B cell (primary cell): ENCODE results near the gene NACA. TPM values are rescaled to one million over a fixed set of nuclear protein-coding genes. Genes with fewer than 3 reads are reported as not detected.

Experiments
- ATAC-seq: fragments of 200-7000 bp; cut with Tn5 transposase; one replicate; pipeline ENCODE4 v1.10.0; 2021; ENCODE audit warnings: low read depth, mild to moderate bottlenecking, moderate number of reproducible peaks, moderate library complexity
- CTCF ChIA-PET: fragments of 350-600 bp; sonication (Branson Sonifier 250); formaldehyde crosslinking; loops from one replicate; lab custom pipeline; 2021; ENCODE audit warnings: antibody characterized with exemption, inconsistent platforms; lab: Charles Lee
- POLR2A ChIA-PET: fragments of 350-600 bp; sonication (Branson Sonifier 250); formaldehyde crosslinking; loops from one replicate; lab custom pipeline; 2021; ENCODE audit warnings: antibody characterized with exemption; lab: Charles Lee
- DNase-seq: peaks from one replicate; pipeline ENCODE4 v3.0.0; 2013
- H2AFZ ChIP-seq: 2 replicates; pipeline ENCODE4 v1.6.1; 2012; ENCODE audit warnings: mild to moderate bottlenecking, low read depth, low read length; ENCODE audit not compliant: insufficient read depth, poor library complexity, severe bottlenecking
- H3K27ac ChIP-seq, 2 donors: 1 replicate in 1 of 2; 2 replicates in 1 of 2; pipeline ENCODE4 v1.5.1; 2012 to 2013; ENCODE audit warnings: low read length in 2 of 2, mild to moderate bottlenecking in 2 of 2, moderate library complexity in 1 of 2
- H3K27me3 ChIP-seq, 4 experiments: fragments of 200-600 bp in 1 of 4; sonication (generic) in 1 of 4; replicated peaks in 1 of 4; 1 replicate in 2 of 4; 2 replicates in 2 of 4; pipeline versions ENCODE4 v1.6.1 to v1.7.0; 2013 to 2016; ENCODE audit warnings: low read length in 3 of 4, mild to moderate bottlenecking in 2 of 4, mixed read lengths in 1 of 4, moderate library complexity in 1 of 4; ENCODE audit not compliant: insufficient read depth in 4 of 4, control insufficient read depth in 3 of 4; ENCODE audit errors: control extremely low read depth in 1 of 4
- H3K36me3 ChIP-seq, 2 experiments: replicated peaks in 1 of 2; 1 replicate in 1 of 2; 2 replicates in 1 of 2; pipeline versions ENCODE4 v1.6.1 to v1.7.1; 2013; ENCODE audit warnings: low read length in 1 of 2; ENCODE audit not compliant: insufficient read depth in 2 of 2, control insufficient read depth in 1 of 2; ENCODE audit errors: control extremely low read depth in 1 of 2, extremely low read depth in 1 of 2
- H3K4me1 ChIP-seq, 2 donors: fragments of 200-600 bp in 1 of 2; sonication (generic) in 1 of 2; 1 replicate in 1 of 2; 2 replicates in 1 of 2; pipeline versions ENCODE4 v1.5.1 to v1.6.1; 2013 to 2017; ENCODE audit warnings: low read length in 2 of 2; ENCODE audit not compliant: control insufficient read depth in 2 of 2, insufficient read depth in 2 of 2
- H3K4me2 ChIP-seq: replicated peaks from 2 replicates; pipeline ENCODE3; 2012; ENCODE audit warnings: mild to moderate bottlenecking, low read depth, low read length; ENCODE audit not compliant: poor library complexity, severe bottlenecking
- H3K4me3 ChIP-seq, 5 experiments: fragments of 200-600 bp in 1 of 5; sonication (generic) in 1 of 5; 1 replicate in 3 of 5; 2 replicates in 2 of 5; pipeline versions ENCODE4 v1.5.1 to v1.7.0; 2011 to 2016; ENCODE audit warnings: low read length in 4 of 5, mild to moderate bottlenecking in 4 of 5, low read depth in 2 of 5, control low read depth in 1 of 5, moderate library complexity in 1 of 5; ENCODE audit not compliant: insufficient read depth in 1 of 5; ENCODE audit errors: control extremely low read depth in 1 of 5, extremely low read depth in 1 of 5
- H3K79me2 ChIP-seq: fragments of 200-600 bp; sonication (generic); one replicate; pipeline ENCODE4 v1.6.0; 2016; ENCODE audit warnings: low read length; ENCODE audit not compliant: control insufficient read depth, insufficient read depth
- H3K9ac ChIP-seq: fragments of 200-600 bp; sonication (generic); 2 replicates; pipeline ENCODE4 v1.6.1; 2017; ENCODE audit warnings: mild to moderate bottlenecking, low read length, moderate library complexity
- H3K9me3 ChIP-seq, 3 donors: one replicate each; pipeline versions ENCODE4 v1.6.1 to v1.7.1; 2013; ENCODE audit warnings: low read length in 2 of 3; ENCODE audit not compliant: control insufficient read depth in 2 of 3, insufficient read depth in 1 of 3; ENCODE audit errors: control extremely low read depth in 1 of 3
- H4K20me1 ChIP-seq: 2 replicates; pipeline ENCODE4 v1.6.0; 2012; ENCODE audit warnings: mild to moderate bottlenecking, low read length; ENCODE audit not compliant: insufficient read depth, control insufficient read depth, poor library complexity, severe bottlenecking
- H3K27ac Mint-ChIP-seq: one replicate; pipeline ENCODE4 v1.8.0; 2021; ENCODE audit warnings: mixed read lengths
- H3K27me3 Mint-ChIP-seq: one replicate; pipeline ENCODE4 v1.8.0; 2021; ENCODE audit warnings: mixed read lengths
- H3K4me1 Mint-ChIP-seq: one replicate; pipeline ENCODE4 v1.8.0; 2021; ENCODE audit warnings: mixed read lengths
- H3K4me3 Mint-ChIP-seq: one replicate; pipeline ENCODE4 v1.8.0; 2021; ENCODE audit warnings: mixed read lengths
- H3K9me3 Mint-ChIP-seq: one replicate; pipeline ENCODE4 v1.8.0; 2022; ENCODE audit warnings: mixed read lengths; ENCODE audit not compliant: insufficient read depth
- EZH2 ChIP-seq: IDR thresholded peaks from 2 replicates; pipeline ENCODE4 v1.6.1; 2012; ENCODE audit warnings: borderline replicate concordance, low read depth, mild to moderate bottlenecking, moderate library complexity, low read length; ENCODE audit not compliant: insufficient read depth, poor library complexity, severe bottlenecking
- WGBS: methylation state at CpG from one replicate; pipeline ENCODE4 v1.1.5; 2013; ENCODE audit warnings: missing lambda C conversion rate; ENCODE audit not compliant: insufficient coverage; 5-methylcytosine and 5-hydroxymethylcytosine counted together
- intact Hi-C: fragments of 100-400 bp; cut with micrococcal nuclease; formaldehyde crosslinking; loops from one replicate; pipeline ENCODE4 v1.10.0; 2022
- polyA plus RNA-seq: library from polyadenylated mRNA; depleted of rRNA; stranded (reverse); fragments of >200 nt; gene quantifications from 2 replicates; pipeline ENCODE4 v1.2.3, GENCODE V29; 2012
- total RNA-seq, 2 donors: library from RNA; stranded (reverse); fragments of 120-200 nt in 1 of 2; gene quantifications; 1 replicate in 1 of 2; 2 replicates in 1 of 2; pipeline versions ENCODE4 v1.2.3 to v1.2.4, GENCODE V29; 2013 to 2022
- TF ChIP-seq, protein P1 (sequence below): fragments of 200-600 bp; IDR thresholded peaks from one replicate; pipeline ENCODE4 v1.8.0; 2022; ENCODE audit warnings: antibody characterized with exemption, mild to moderate bottlenecking

The NACA gene
- total and polyA plus RNA-seq, 2 donors (not counting 1 experiment from before 2014, with no cell fraction given) = 1,076 to 1,127 TPM

DNA sequence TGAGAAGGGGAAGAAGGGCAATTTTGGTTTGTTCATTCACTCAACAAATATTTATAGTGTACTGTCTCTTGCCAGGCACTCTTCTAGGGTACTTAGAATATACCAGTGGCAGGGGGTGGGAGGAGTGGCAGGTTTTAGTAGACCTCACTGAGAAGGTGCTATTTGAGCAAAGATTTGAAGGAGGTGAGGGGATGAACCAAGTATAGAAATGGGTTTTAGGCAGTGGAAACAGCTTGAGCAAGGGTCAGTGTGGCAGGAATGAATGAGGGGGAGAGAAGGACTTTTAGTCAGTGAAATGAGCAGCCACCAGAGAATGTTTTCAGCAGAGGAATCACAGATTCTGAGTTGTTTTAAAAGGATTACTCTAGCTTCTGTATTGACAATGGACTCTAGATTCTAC, 24.8 kb upstream of the NACA start:
- no peaks in the 10 kb centered on the region for H3K9me3 Mint-ChIP-seq
- Histone ChIP-seq H3K9ac (peak overlapping the region; percentile 4), H3K4me1 (peaks cover 38% of the 10 kb centered on the region in 2 donors), H3K4me2 (peak overlapping the region; percentile 51), H3K9me3 (no peaks in the 10 kb centered on the region), H3K79me2 (peaks cover 5% of the 10 kb centered on the region), H4K20me1 (no peaks in the 10 kb centered on the region), H2AFZ (no peak overlapping the region), H3K27ac (peak overlapping the region; percentile 59 to 73), H3K36me3 (peaks cover 3 to 19% of the 10 kb centered on the region in 2 experiments), H3K4me3 (peak overlapping the region in 1 of 5 experiments; percentile 27), H3K27me3 (no peaks in the 10 kb centered on the region)
- CTCF ChIA-PET = interaction anchor here (1.4 to 1.5 kb wide), 3 partner anchors 10 to 237 kb away, joined by 3 to 5 read pairs (median 3); no protein-coding TSS in a partner anchor
- intact Hi-C loops = loop anchor here (5.0 to 10.0 kb wide), 3 partner anchors 113 to 485 kb away; a partner anchor contains a TSS
- POLR2A ChIA-PET = no interaction called here
- ATAC-seq (no peak), DNase-seq (no peak)
- TF ChIP-seq EZH2 = no peak
- TF ChIP-seq, protein P1, sequence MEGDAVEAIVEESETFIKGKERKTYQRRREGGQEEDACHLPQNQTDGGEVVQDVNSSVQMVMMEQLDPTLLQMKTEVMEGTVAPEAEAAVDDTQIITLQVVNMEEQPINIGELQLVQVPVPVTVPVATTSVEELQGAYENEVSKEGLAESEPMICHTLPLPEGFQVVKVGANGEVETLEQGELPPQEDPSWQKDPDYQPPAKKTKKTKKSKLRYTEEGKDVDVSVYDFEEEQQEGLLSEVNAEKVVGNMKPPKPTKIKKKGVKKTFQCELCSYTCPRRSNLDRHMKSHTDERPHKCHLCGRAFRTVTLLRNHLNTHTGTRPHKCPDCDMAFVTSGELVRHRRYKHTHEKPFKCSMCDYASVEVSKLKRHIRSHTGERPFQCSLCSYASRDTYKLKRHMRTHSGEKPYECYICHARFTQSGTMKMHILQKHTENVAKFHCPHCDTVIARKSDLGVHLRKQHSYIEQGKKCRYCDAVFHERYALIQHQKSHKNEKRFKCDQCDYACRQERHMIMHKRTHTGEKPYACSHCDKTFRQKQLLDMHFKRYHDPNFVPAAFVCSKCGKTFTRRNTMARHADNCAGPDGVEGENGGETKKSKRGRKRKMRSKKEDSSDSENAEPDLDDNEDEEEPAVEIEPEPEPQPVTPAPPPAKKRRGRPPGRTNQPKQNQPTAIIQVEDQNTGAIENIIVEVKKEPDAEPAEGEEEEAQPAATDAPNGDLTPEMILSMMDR = no peak
- no peaks in the 10 kb centered on the region for H3K27me3 Mint-ChIP-seq
- H3K4me3 Mint-ChIP-seq = peak overlapping the region; percentile 61
- H3K4me1 Mint-ChIP-seq = peaks cover 47% of the 10 kb centered on the region
- peak overlapping the region; percentile 90 for H3K27ac Mint-ChIP-seq

DNA sequence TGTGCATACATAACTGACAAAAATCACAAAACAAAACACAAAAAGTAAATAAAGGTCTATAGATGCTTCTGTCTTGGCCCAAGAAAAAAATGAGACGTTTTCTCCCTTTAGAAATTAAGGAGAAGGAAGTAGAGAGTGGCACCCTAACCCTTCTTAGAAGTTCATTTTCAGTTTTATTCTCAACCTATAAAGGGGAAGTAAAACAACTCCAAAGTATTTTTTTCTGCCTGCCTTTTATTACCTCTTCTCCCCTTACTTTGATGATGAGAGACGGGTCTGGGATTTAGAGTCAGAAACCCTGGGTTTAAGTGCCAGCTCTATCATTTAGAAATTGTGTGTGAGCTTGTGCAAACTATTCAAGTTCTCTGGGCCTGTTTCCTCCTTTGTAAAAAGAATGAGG, 24.3 kb upstream of the NACA start:
- Histone ChIP-seq H3K4me2 (peak overlapping the region; percentile 51), H3K9ac (peak overlapping the region; percentile 4), H3K27ac (peak overlapping the region; percentile 59 to 73), H4K20me1 (no peaks in the 10 kb centered on the region), H3K27me3 (no peaks in the 10 kb centered on the region), H3K9me3 (no peaks in the 10 kb centered on the region), H3K4me1 (peaks cover 38% of the 10 kb centered on the region in 2 donors), H3K4me3 (peak overlapping the region in 1 of 5 experiments; percentile 27), H2AFZ (peak overlapping the region; percentile 38), H3K79me2 (peaks cover 9% of the 10 kb centered on the region), H3K36me3 (peaks cover 3 to 20% of the 10 kb centered on the region in 2 experiments)
- peaks cover 47% of the 10 kb centered on the region for H3K4me1 Mint-ChIP-seq
- H3K9me3 Mint-ChIP-seq = no peaks in the 10 kb centered on the region
- ATAC-seq = no peak
- H3K27me3 Mint-ChIP-seq = no peaks in the 10 kb centered on the region
- no CpG with 5 or more reads among the region's 2 CpGs for WGBS
- ChIA-PET POLR2A (interaction anchor here (0.6 kb wide), 1 partner anchor 31 kb away, joined by 3 read pairs; no protein-coding TSS in a partner anchor), CTCF (interaction anchor here (0.6 to 1.5 kb wide), 4 partner anchors 10 to 237 kb away, joined by 3 to 7 read pairs (median 4); no protein-coding TSS in a partner anchor)
- TF ChIP-seq, protein P1 = no peak
- no peak for TF ChIP-seq EZH2
- peak; percentile 64 for DNase-seq
- H3K27ac Mint-ChIP-seq = peak overlapping the region; percentile 90
- H3K4me3 Mint-ChIP-seq = peak overlapping the region; percentile 61
- intact Hi-C loops = no loop called here
